ENCODE measurements around the gene TENM3.

The TENM3 gene

DNA sequence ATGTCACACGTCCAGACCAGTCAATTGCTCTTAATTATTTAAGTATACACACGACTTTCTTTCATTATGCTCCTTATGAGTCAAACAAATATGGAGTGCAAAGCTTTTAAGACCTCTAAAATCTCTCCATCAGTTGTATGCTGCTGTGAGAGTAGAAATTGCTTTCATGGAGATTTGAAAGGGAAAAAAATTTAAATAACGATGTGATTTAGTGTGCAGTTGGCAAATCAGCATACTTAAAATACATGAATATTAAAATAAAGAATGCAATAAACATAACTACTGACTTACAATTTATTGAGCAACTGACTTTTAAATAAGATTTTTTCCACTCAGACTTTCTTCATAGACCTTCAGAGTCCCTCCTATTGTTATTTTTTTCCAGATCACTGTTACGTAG lies 9.0 kb downstream of the TENM3 start (continued):
- TF ChIP-seq ZNF565 (CRISPR knock-in tag; conservative IDR thresholded peaks at IDR 0.05; ENCODE audit: low read depth) (no peak), GLIS3 (CRISPR knock-in tag; IDR thresholded peaks at IDR 0.05) (no peak), ZC3H10 (CRISPR knock-in tag; IDR thresholded peaks at IDR 0.05) (no peak), ZNF8 (CRISPR knock-in tag; IDR thresholded peaks at IDR 0.05) (no peak)
- TF ChIP-seq, protein P1, sequence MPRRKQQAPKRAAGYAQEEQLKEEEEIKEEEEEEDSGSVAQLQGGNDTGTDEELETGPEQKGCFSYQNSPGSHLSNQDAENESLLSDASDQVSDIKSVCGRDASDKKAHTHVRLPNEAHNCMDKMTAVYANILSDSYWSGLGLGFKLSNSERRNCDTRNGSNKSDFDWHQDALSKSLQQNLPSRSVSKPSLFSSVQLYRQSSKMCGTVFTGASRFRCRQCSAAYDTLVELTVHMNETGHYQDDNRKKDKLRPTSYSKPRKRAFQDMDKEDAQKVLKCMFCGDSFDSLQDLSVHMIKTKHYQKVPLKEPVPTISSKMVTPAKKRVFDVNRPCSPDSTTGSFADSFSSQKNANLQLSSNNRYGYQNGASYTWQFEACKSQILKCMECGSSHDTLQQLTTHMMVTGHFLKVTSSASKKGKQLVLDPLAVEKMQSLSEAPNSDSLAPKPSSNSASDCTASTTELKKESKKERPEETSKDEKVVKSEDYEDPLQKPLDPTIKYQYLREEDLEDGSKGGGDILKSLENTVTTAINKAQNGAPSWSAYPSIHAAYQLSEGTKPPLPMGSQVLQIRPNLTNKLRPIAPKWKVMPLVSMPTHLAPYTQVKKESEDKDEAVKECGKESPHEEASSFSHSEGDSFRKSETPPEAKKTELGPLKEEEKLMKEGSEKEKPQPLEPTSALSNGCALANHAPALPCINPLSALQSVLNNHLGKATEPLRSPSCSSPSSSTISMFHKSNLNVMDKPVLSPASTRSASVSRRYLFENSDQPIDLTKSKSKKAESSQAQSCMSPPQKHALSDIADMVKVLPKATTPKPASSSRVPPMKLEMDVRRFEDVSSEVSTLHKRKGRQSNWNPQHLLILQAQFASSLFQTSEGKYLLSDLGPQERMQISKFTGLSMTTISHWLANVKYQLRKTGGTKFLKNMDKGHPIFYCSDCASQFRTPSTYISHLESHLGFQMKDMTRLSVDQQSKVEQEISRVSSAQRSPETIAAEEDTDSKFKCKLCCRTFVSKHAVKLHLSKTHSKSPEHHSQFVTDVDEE (CRISPR knock-in tag; IDR thresholded peaks at IDR 0.05), result no peak

- ATAC-seq, result no peak
- TF ChIP-seq CSRNP3 (CRISPR knock-in tag; IDR thresholded peaks at IDR 0.05), result no peak
- TF ChIP-seq PATZ1 (CRISPR knock-in tag; IDR thresholded peaks at IDR 0.05; ENCODE audit: borderline replicate concordance), result no peak
- no peak for TF ChIP-seq PPARA (CRISPR knock-in tag; IDR thresholded peaks at IDR 0.05; ENCODE audit: borderline replicate concordance)
- no peak for TF ChIP-seq ESRRG (CRISPR knock-in tag; IDR thresholded peaks at IDR 0.05)
- TF ChIP-seq ISL1 (CRISPR knock-in tag; IDR thresholded peaks at IDR 0.05), result no peak
- TF ChIP-seq ZFP30 (CRISPR knock-in tag; IDR thresholded peaks at IDR 0.05), result no peak
- TF ChIP-seq, protein P1 (CRISPR knock-in tag; IDR thresholded peaks at IDR 0.05), result no peak
- no peak for TF ChIP-seq SNAI2 (CRISPR knock-in tag; IDR thresholded peaks at IDR 0.05)
- no peak for TF ChIP-seq ARNTL (CRISPR knock-in tag; IDR thresholded peaks at IDR 0.05; ENCODE audit: borderline replicate concordance, low read depth)
- no peak for TF ChIP-seq ZNF70 (CRISPR knock-in tag; IDR thresholded peaks at IDR 0.05)
- TF ChIP-seq ZFP3 (CRISPR knock-in tag; IDR thresholded peaks at IDR 0.05), result no peak
- TF ChIP-seq TOX (CRISPR knock-in tag; IDR thresholded peaks at IDR 0.05; ENCODE audit: borderline replicate concordance), result no peak
- no peak for TF ChIP-seq ZNF8 (CRISPR knock-in tag; IDR thresholded peaks at IDR 0.05)
- no peak for TF ChIP-seq CSDC2 (CRISPR knock-in tag; IDR thresholded peaks at IDR 0.05)
- no peak for TF ChIP-seq TCF4 (CRISPR knock-in tag; IDR thresholded peaks at IDR 0.05; ENCODE audit: borderline replicate concordance)
- TF ChIP-seq OSR1 (CRISPR knock-in tag; IDR thresholded peaks at IDR 0.05), result no peak
- TF ChIP-seq, protein P2, sequence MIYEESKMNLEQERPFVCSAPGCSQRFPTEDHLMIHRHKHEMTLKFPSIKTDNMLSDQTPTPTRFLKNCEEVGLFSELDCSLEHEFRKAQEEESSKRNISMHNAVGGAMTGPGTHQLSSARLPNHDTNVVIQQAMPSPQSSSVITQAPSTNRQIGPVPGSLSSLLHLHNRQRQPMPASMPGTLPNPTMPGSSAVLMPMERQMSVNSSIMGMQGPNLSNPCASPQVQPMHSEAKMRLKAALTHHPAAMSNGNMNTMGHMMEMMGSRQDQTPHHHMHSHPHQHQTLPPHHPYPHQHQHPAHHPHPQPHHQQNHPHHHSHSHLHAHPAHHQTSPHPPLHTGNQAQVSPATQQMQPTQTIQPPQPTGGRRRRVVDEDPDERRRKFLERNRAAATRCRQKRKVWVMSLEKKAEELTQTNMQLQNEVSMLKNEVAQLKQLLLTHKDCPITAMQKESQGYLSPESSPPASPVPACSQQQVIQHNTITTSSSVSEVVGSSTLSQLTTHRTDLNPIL (CRISPR knock-in tag; IDR thresholded peaks at IDR 0.05; ENCODE audit: low read depth), result no peak
- TF ChIP-seq BACH2 (CRISPR knock-in tag; IDR thresholded peaks at IDR 0.05; ENCODE audit: borderline replicate concordance), result no peak
- no peak for TF ChIP-seq GLIS3 (CRISPR knock-in tag; IDR thresholded peaks at IDR 0.05)
Measured at GRCh38 chr4:182254026-182254780, 11.0 kb downstream of the TENM3 start.
